Neural cell (in vitro differentiated cells): ENCODE results near the gene WNT4. TPM values are rescaled to one million over a fixed set of nuclear protein-coding genes. Genes with fewer than 3 reads are reported as not detected.

Source experiments
- H2AFZ ChIP-seq: fragments of 200-600, 300-800 bp; sonication (generic), shearing (Covaris generic); 2 replicates; pipeline ENCODE4 v1.6.0; 2014; ENCODE audit warnings: low read depth, mild to moderate bottlenecking, antibody characterized with exemption, low read length, moderate library complexity
- H3F3A ChIP-seq: fragments of 200-600 bp; shearing (Covaris generic); 2 replicates; pipeline ENCODE4 v1.6.1; 2016; ENCODE audit warnings: mild to moderate bottlenecking, moderate library complexity, mixed read lengths, antibody characterized with exemption, low read length; ENCODE audit not compliant: insufficient read depth, poor library complexity, severe bottlenecking
- H3K27ac ChIP-seq: fragments of 200-600, 300-800 bp; sonication (generic), shearing (Covaris generic); 2 replicates; pipeline ENCODE4 v1.5.1; 2014; ENCODE audit warnings: mild to moderate bottlenecking, low read length, moderate library complexity
- H3K27me3 ChIP-seq: fragments of 300-800, 200-600 bp; sonication (generic), shearing (Covaris generic); 2 replicates; pipeline ENCODE4 v1.6.0; 2014; ENCODE audit warnings: mild to moderate bottlenecking, low read depth, low read length, moderate library complexity; ENCODE audit not compliant: insufficient read depth
- H3K36me3 ChIP-seq: fragments of 300-800, 200-600 bp; sonication (generic), shearing (Covaris generic); 2 replicates; pipeline ENCODE4 v1.5.1; 2014; ENCODE audit warnings: mild to moderate bottlenecking, antibody characterized with exemption, low read length, moderate library complexity; ENCODE audit not compliant: insufficient read depth
- H3K4me2 ChIP-seq: fragments of 300-800, 200-600 bp; sonication (generic), shearing (Covaris generic); 2 replicates; pipeline ENCODE4 v1.6.0; 2014; ENCODE audit warnings: mild to moderate bottlenecking, low read length
- H3K4me3 ChIP-seq: fragments of 300-800, 200-600 bp; sonication (generic), shearing (Covaris generic); 2 replicates; pipeline ENCODE4 v1.5.1; 2014; ENCODE audit warnings: mild to moderate bottlenecking, low read length, moderate library complexity
- H3K79me2 ChIP-seq: fragments of 200-600 bp; shearing (Covaris generic); replicated peaks from 2 replicates; pipeline ENCODE4 v1.6.0; 2014; ENCODE audit warnings: mild to moderate bottlenecking, low read length, moderate library complexity; ENCODE audit not compliant: insufficient read depth
- H3K9ac ChIP-seq: fragments of 300-800, 200-600 bp; sonication (generic), shearing (Covaris generic); 2 replicates; pipeline ENCODE4 v1.6.1; 2016; ENCODE audit warnings: mild to moderate bottlenecking, low read length, mixed read lengths
- H3K9me2 ChIP-seq: fragments of 200-600 bp; shearing (Covaris generic); 2 replicates; pipeline ENCODE4 v1.6.1; 2016; ENCODE audit warnings: mild to moderate bottlenecking, low read length, mixed read lengths; ENCODE audit not compliant: insufficient read depth
- H3K9me3 ChIP-seq: fragments of 200-600, 300-800 bp; sonication (generic), shearing (Covaris generic); 2 replicates; pipeline ENCODE4 v1.6.1; 2016; ENCODE audit warnings: mild to moderate bottlenecking, mixed run types, low read length, moderate library complexity, mixed read lengths
- H4K20me1 ChIP-seq: fragments of 200-600 bp; shearing (Covaris generic); 2 replicates; pipeline ENCODE4 v1.6.1; 2016; ENCODE audit warnings: mild to moderate bottlenecking, mixed run types; ENCODE audit not compliant: insufficient read depth
- CTCF ChIP-seq: fragments of 450-650 bp; IDR thresholded peaks from 2 replicates; pipeline ENCODE4 v1.5.1; 2014; ENCODE audit warnings: antibody characterized with exemption, mild to moderate bottlenecking, moderate library complexity; ENCODE audit not compliant: poor library complexity, severe bottlenecking
- EP300 ChIP-seq: fragments of 450-650 bp; conservative IDR thresholded peaks from 2 replicates; pipeline ENCODE4 v1.6.1; 2014; ENCODE audit warnings: antibody characterized with exemption, mild to moderate bottlenecking, moderate library complexity; ENCODE audit not compliant: poor library complexity, severe bottlenecking
- EZH2 ChIP-seq: fragments of 200-600, 300-800 bp; shearing (Covaris generic), sonication (generic); IDR thresholded peaks from 2 replicates; pipeline ENCODE4 v1.6.1; 2014; ENCODE audit warnings: antibody characterized with exemption, low read length, borderline replicate concordance, mild to moderate bottlenecking; ENCODE audit not compliant: insufficient read depth, poor library complexity, severe bottlenecking
- MXI1 ChIP-seq: fragments of 450-650 bp; conservative IDR thresholded peaks from 2 replicates; pipeline ENCODE4 v1.6.1; 2014; ENCODE audit warnings: antibody characterized with exemption, mild to moderate bottlenecking; ENCODE audit not compliant: poor library complexity, severe bottlenecking
- POLR2AphosphoS5 ChIP-seq: IDR thresholded peaks from 2 replicates; pipeline ENCODE4 v1.6.1; 2012
- RAD21 ChIP-seq: fragments of 450-650 bp; conservative IDR thresholded peaks from 2 replicates; pipeline ENCODE4 v1.6.1; 2014; ENCODE audit warnings: antibody characterized with exemption, mild to moderate bottlenecking, moderate library complexity
- REST ChIP-seq: IDR thresholded peaks from 2 replicates; pipeline ENCODE4 v1.6.1; 2012; ENCODE audit warnings: borderline replicate concordance
- SMC3 ChIP-seq: fragments of 450-650 bp; conservative IDR thresholded peaks from 2 replicates; pipeline ENCODE4 v1.6.1; 2014; ENCODE audit warnings: antibody characterized with exemption, mild to moderate bottlenecking, moderate library complexity; ENCODE audit not compliant: poor library complexity
- TAF1 ChIP-seq: IDR thresholded peaks from 2 replicates; pipeline ENCODE4 v1.6.1; 2012; ENCODE audit warnings: low read depth
- polyA plus RNA-seq: library from polyadenylated mRNA; depleted of rRNA; stranded (reverse); fragments of >200 nt; gene quantifications from 2 replicates; pipeline ENCODE4 v1.2.3, GENCODE V29; 2014

Gene WNT4
- polyA plus RNA-seq, 1 donor from 2014 or later, result 5.1 TPM

GRCh38 chr1:22120469-22120790, 22.5 kb downstream of the WNT4 start:
- Histone ChIP-seq H3K9me3 (no peaks in the 10 kb centered on the region), H3K9ac (peak overlapping the region; percentile 20), H3K4me3 (peak overlapping the region; percentile 25), H3K36me3 (no peaks in the 10 kb centered on the region), H3K27me3 (no peaks in the 10 kb centered on the region), H3K4me2 (no peak overlapping the region), H3K9me2 (no peaks in the 10 kb centered on the region), H2AFZ (no peak overlapping the region), H3K27ac (peak overlapping the region; percentile 55), H3K79me2 (no peaks in the 10 kb centered on the region), H3F3A (no peaks in the 10 kb centered on the region), H4K20me1 (no peaks in the 10 kb centered on the region)
- TF ChIP-seq EP300, result peak; percentile 21
- peak; percentile 49 for TF ChIP-seq POLR2AphosphoS5
- TF ChIP-seq CTCF, result no peak
- no peak for TF ChIP-seq EZH2

- H3K9me3 ChIP-seq, result no peaks in the 10 kb centered on the region
- no peaks in the 10 kb centered on the region for H3K27me3 ChIP-seq
- H2AFZ ChIP-seq, result no peak overlapping the region
- H3K27ac ChIP-seq, result no peak overlapping the region
- no peaks in the 10 kb centered on the region for H3K36me3 ChIP-seq
- H3K79me2 ChIP-seq, result no peaks in the 10 kb centered on the region
- H3F3A ChIP-seq, result no peaks in the 10 kb centered on the region
- H3K9ac ChIP-seq, result no peak overlapping the region
- H3K4me3 ChIP-seq, result peak overlapping the region; percentile 25
- TF ChIP-seq MXI1 (no peak), EP300 (no peak), POLR2AphosphoS5 (no peak), EZH2 (no peak), RAD21 (no peak), REST (no peak), TAF1 (no peak), SMC3 (no peak), CTCF (no peak)
- no peaks in the 10 kb centered on the region for H4K20me1 ChIP-seq
- H3K9me2 ChIP-seq, result no peaks in the 10 kb centered on the region
- no peak overlapping the region for H3K4me2 ChIP-seq
Measured at GRCh38 chr1:22119626-22120468, 23.1 kb downstream of the WNT4 start.
